ENCODE results near the gene PCNX2. TPM values are rescaled to one million over a fixed set of nuclear protein-coding genes. Genes with fewer than 3 reads are reported as not detected.
A peak's percentile ranks its signal among the peaks of the same experiment; 100 is the strongest.

PCNX2 gene
- total and polyA plus RNA-seq, 10 of the 15 experiments (the other 5 are each of a cell fraction or from before 2014, with no cell fraction given), result 2.1 to 16.4 (median 8.1) TPM

DNA sequence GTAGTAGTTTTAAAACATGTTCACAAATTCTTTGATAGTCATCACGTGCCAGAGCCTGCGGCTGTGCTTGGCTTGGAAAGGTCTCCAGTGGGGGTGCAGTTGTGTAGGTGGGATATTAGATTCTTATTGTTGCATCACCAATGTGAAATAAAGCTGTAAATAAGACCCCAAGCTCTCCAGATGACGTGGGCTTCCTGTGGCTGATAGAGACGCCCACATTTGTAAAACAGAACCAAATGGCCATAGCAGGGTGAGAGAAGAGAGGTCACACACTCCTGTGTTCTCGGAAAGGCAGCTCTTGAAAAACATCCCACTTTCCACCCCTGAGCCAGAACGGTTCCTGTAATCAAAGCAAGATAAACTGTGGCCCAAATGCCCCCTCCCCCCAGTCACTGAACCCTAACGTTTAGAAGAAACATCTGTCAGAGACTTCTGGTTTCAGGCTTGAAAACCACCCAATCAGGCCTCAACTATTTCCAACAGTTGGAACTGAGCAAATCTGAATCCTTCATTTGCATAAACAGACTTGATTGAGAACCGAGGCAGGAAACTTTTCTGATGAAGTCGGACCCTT, 351.8 kb downstream of the PCNX2 start (continued):
- TF ChIP-seq NRF1 (conservative IDR thresholded peaks at IDR 0.05; ENCODE audit: low read depth, low read length) (no peak), IKZF1 (conservative IDR thresholded peaks at IDR 0.05) (peak; percentile 56), POU2F2 (IDR thresholded peaks at IDR 0.05; ENCODE audit: borderline replicate concordance, low read depth, low read length) (peak; percentile 86), MEF2A (IDR thresholded peaks at IDR 0.05; ENCODE audit: insufficient read depth, low read depth, low read length) (peak; percentile 42; the same call in 1 of the 2 replicates), BHLHE40 (IDR thresholded peaks at IDR 0.05; ENCODE audit: borderline replicate concordance in 1 of 2, low read depth in 2 of 2, low read length in 1 of 2) (peak in 1 of 2 experiments; percentile 52; a peak in 3 of 4 replicates), FOXK2 (IDR thresholded peaks at IDR 0.05) (no peak), RUNX3 (IDR thresholded peaks at IDR 0.05; ENCODE audit: low read length) (peak; percentile 35), EED (IDR thresholded peaks at IDR 0.05; ENCODE audit: low read depth) (0 out of 2 replicates have a peak, but pooled peaks have one; percentile 29), PAX5 (IDR thresholded peaks at IDR 0.05; ENCODE audit: borderline replicate concordance, low read depth, low read length) (0 out of 2 replicates have a peak, but pooled peaks have one; percentile 17), SIX5 (IDR thresholded peaks at IDR 0.05; ENCODE audit: low read depth, low read length, severe bottlenecking) (no peak), SREBF2 (IDR thresholded peaks at IDR 0.05; ENCODE audit: low read length) (0 out of 2 replicates have a peak, but pooled peaks have one; percentile 28)
- TF ChIP-seq, protein P1, sequence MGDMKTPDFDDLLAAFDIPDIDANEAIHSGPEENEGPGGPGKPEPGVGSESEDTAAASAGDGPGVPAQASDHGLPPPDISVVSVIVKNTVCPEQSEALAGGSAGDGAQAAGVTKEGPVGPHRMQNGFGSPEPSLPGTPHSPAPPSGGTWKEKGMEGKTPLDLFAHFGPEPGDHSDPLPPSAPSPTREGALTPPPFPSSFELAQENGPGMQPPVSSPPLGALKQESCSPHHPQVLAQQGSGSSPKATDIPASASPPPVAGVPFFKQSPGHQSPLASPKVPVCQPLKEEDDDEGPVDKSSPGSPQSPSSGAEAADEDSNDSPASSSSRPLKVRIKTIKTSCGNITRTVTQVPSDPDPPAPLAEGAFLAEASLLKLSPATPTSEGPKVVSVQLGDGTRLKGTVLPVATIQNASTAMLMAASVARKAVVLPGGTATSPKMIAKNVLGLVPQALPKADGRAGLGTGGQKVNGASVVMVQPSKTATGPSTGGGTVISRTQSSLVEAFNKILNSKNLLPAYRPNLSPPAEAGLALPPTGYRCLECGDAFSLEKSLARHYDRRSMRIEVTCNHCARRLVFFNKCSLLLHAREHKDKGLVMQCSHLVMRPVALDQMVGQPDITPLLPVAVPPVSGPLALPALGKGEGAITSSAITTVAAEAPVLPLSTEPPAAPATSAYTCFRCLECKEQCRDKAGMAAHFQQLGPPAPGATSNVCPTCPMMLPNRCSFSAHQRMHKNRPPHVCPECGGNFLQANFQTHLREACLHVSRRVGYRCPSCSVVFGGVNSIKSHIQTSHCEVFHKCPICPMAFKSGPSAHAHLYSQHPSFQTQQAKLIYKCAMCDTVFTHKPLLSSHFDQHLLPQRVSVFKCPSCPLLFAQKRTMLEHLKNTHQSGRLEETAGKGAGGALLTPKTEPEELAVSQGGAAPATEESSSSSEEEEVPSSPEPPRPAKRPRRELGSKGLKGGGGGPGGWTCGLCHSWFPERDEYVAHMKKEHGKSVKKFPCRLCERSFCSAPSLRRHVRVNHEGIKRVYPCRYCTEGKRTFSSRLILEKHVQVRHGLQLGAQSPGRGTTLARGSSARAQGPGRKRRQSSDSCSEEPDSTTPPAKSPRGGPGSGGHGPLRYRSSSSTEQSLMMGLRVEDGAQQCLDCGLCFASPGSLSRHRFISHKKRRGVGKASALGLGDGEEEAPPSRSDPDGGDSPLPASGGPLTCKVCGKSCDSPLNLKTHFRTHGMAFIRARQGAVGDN (IDR thresholded peaks at IDR 0.05), result peak; percentile 27; the same call in 1 of the 2 replicates

All from GM12878 (cell line).